GM20000 (cell line): ENCODE measurements around the gene TMEM167A.
"Not testable (repeated sequence)": the region's sequence is repeated elsewhere in the genome, so short reads cannot be mapped to it uniquely, and the experiment has no call there.

Experiments used
- DNase-seq: peaks from one replicate; pipeline ENCODE4 v3.0.0; 2012; ENCODE audit warnings: low spot score
- TF ChIP-seq, protein P1 (sequence below): IDR thresholded peaks from 2 replicates; pipeline ENCODE4 v1.5.1; 2012; ENCODE audit warnings: mild to moderate bottlenecking, control low read depth; ENCODE audit errors: extremely low read depth, missing control alignments

TMEM167A gene

GRCh38 chr5:83085106-83085505, 7.9 kb upstream of the TMEM167A start:
- TF ChIP-seq, protein P1, sequence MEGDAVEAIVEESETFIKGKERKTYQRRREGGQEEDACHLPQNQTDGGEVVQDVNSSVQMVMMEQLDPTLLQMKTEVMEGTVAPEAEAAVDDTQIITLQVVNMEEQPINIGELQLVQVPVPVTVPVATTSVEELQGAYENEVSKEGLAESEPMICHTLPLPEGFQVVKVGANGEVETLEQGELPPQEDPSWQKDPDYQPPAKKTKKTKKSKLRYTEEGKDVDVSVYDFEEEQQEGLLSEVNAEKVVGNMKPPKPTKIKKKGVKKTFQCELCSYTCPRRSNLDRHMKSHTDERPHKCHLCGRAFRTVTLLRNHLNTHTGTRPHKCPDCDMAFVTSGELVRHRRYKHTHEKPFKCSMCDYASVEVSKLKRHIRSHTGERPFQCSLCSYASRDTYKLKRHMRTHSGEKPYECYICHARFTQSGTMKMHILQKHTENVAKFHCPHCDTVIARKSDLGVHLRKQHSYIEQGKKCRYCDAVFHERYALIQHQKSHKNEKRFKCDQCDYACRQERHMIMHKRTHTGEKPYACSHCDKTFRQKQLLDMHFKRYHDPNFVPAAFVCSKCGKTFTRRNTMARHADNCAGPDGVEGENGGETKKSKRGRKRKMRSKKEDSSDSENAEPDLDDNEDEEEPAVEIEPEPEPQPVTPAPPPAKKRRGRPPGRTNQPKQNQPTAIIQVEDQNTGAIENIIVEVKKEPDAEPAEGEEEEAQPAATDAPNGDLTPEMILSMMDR, result no peak
- no peak for DNase-seq

GRCh38 chr5:83084336-83084735, 7.1 kb upstream of the TMEM167A start:
- TF ChIP-seq, protein P1, result no peak
- DNase-seq, result no peak

- TF ChIP-seq, protein P1, result no peak
- DNase-seq, result no peak
Measured at GRCh38 chr5:83082750-83083149, 5.6 kb upstream of the TMEM167A start.

DNA sequence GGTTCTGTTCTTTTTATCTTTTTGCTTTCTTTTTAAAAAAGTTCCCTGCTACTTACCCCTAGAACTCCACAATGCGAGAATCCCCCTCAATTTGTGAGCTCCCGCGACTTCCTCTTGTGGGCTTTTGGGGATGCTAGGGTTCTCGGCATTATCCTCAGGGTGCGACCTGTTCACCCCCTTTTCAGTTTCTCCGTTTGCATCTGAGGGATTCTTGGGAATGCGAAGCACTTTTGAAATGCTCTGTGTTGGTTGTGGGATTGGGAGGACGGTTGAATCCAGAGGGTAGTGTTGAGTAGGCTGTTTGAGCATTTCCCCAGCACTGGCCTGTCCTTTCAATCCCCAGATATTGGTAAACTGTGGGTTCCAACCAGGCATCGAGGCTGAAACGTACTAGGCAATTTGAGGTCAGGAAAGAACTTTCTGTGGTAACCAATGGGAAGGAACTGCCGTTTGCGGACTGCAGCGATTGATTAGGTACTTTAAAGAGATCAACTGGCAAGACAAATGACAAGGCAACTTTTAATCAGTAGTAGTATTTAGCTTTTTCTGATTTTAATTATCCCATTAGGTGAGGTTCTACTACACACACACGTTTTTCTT, 568 bp upstream of the TMEM167A start:
- TF ChIP-seq, protein P1, result no peak
- no peak for DNase-seq

DNA sequence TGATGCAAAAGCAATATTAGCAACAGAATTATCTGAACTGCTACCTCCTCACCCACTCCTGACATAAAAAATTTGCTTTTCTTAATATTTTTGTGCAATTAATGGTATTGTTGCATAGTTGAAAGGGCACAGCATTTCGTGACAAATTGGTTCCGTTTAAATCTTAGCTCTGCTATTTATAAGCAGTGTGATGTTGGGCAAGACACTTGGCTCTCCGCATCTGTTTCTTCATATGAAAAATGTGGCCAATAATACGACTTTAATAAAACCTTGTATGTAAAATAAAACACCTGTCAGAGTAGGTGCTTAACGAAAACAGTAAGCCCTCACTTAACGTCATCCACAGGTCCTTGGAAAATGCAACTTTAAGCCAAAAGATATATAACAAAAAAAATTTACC, 4.2 kb downstream of the TMEM167A start:
- TF ChIP-seq, protein P1, result no peak
- no peak for DNase-seq

- DNase-seq, result no peak
- TF ChIP-seq, protein P1, result no peak
Measured at GRCh38 chr5:83071286-83072051, 5.7 kb downstream of the TMEM167A start.

DNA sequence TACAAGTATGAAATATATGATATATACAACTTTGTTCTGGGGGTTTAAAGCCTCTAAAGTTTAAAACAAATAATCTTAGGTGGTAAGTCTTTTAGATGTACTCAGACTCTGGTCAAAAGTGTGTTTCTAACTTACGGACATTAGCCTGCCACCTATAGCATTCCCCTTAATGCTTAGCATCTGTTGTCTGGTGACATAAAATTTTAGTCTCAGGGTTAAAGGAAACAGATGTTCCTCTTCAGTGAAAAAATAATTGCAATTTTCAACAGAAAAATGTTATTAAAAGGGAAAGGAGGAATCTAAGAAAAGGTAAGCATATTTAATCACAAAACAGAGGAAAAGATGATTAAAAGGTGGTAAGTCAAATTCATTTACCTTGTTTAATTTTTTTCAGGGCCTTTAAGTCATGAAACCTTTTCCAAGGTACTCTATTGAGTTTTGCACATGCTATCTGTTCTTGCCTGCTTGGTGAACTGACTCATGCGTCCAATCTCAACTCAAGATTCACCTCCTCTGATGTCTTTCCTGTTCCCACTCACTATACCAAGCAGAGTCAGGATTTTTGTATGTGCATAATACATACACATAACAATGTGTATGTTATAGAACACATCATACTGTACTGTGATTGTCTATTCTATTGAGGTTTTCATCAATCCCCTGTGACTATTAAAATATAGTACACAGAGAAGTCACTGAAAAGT, 7.9 kb downstream of the TMEM167A start:
- TF ChIP-seq, protein P1, result no peak
- no peak for DNase-seq

GRCh38 chr5:83067377-83067776, 9.8 kb downstream of the TMEM167A start:
- not testable (repeated sequence) for DNase-seq
